Measurements from ENCODE around the gene ZNF12.

DNA sequence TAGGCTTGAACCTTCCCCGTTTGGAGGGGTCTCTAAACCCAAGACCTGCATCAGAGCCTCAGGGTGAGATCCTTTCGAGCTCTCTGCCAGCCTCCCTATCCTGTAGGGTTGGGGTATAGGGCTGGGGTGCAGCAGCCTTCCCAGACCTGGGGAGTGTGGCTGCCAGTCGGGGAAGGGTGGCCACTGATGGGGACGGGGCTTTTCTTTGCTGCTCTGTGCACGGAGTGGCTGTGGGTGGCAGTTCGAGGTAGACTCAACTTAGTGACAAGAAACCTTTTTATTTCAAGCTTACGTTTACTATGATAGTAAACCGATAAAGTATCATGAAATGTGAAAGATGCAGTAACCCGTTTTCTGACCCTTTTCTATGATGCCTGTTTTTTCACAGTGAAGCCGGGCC lies 56.7 kb downstream of the ZNF12 start:
- no peak for TF ChIP-seq TCF12 (IDR thresholded peaks at IDR 0.05; ENCODE audit: low read depth)
- no peak for TF ChIP-seq CREB1 (IDR thresholded peaks at IDR 0.05; ENCODE audit: low read depth)
- TF ChIP-seq, protein P1, sequence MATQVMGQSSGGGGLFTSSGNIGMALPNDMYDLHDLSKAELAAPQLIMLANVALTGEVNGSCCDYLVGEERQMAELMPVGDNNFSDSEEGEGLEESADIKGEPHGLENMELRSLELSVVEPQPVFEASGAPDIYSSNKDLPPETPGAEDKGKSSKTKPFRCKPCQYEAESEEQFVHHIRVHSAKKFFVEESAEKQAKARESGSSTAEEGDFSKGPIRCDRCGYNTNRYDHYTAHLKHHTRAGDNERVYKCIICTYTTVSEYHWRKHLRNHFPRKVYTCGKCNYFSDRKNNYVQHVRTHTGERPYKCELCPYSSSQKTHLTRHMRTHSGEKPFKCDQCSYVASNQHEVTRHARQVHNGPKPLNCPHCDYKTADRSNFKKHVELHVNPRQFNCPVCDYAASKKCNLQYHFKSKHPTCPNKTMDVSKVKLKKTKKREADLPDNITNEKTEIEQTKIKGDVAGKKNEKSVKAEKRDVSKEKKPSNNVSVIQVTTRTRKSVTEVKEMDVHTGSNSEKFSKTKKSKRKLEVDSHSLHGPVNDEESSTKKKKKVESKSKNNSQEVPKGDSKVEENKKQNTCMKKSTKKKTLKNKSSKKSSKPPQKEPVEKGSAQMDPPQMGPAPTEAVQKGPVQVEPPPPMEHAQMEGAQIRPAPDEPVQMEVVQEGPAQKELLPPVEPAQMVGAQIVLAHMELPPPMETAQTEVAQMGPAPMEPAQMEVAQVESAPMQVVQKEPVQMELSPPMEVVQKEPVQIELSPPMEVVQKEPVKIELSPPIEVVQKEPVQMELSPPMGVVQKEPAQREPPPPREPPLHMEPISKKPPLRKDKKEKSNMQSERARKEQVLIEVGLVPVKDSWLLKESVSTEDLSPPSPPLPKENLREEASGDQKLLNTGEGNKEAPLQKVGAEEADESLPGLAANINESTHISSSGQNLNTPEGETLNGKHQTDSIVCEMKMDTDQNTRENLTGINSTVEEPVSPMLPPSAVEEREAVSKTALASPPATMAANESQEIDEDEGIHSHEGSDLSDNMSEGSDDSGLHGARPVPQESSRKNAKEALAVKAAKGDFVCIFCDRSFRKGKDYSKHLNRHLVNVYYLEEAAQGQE (IDR thresholded peaks at IDR 0.05; ENCODE audit: low read depth) = no peak

All from Ishikawa (cell line).